Stimulated activated CD8-positive, alpha-beta memory T cell treated with anti-CD3 and anti-CD28 coated beads, Interleukin-4, amount 100 ng/mL, for 4 hours (primary cell): ENCODE data around the gene ATL1.
A peak's percentile ranks its signal among the peaks of the same experiment; 100 is the strongest.

Experiments used
- DNase-seq, 2 donors: peaks; one replicate each; pipeline ENCODE4 v3.0.0-alpha.2; 2020; ENCODE audit warnings: low read depth in 2 of 2, low spot score in 1 of 2

The ATL1 gene

DNA sequence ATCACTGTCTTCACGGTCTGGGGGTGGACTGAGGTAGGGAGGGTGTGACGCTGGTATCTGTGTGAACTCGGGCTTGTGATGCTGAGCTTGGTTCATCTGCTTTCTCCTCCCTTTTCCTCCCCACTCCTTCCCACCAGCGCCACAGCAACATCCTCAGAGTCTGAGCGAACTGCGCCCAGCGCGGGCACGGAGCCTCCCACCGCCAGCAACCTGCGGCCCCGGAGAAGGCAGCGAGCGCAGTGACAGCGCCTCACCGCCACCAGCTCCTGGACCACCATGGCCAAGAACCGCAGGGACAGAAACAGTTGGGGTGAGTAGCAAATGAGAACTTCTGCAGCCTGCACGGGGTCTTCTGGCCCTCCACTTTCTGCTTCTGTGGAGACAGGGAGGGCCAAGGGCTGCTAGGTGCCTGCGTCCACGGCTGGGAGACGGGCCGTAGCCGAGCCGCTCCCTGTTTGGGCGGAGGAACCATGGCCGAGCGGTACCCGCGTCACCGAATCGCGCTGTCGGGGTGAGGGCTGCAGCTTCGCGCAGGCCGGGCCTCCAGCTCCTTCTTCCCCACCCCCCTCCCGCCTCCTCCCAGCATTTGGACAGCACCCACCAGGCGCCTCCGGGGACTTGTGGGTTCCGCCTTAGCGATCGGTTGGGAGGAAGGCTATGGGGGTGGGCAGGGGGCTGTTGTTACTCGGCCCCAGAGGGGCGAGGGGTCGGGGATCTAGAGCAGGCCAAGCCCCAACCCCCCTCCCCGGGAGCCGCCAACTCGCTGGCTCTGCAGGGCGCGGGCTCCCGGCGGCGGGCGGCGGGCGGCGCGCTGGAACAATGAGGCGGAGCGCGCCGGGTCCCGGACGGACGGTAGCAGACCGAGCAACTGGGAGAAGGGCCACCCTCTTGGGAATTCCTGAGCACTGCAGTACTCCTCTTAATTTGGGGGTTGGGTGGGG, at the start of gene ATL1:
ATL1 (plus strand) TSS at position 156 of the 941 bp plus-strand sequence; CDS start at position 277, 121 bp downstream.
- DNase-seq, result no peak

DNA sequence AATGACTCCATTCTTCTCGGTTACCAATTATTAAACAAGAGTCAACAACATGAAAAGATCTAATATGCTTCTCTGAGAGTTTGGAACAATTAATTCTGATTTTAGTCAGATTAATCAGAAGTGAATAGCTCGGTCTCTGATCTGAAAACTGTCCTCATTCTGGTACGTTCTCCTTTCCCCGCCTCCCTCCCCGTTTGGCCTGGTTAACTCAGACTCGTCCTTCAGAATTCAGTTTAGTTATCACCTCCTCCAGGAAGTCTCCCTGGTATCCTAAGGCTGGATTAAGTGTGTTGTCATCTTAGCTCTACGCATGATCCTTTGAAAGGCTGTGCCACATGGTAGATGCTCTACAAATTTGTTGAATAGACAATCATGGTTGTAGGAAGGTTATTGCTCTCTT, 49.8 kb upstream of the ATL1 start:
- DNase-seq, result no peak

DNA sequence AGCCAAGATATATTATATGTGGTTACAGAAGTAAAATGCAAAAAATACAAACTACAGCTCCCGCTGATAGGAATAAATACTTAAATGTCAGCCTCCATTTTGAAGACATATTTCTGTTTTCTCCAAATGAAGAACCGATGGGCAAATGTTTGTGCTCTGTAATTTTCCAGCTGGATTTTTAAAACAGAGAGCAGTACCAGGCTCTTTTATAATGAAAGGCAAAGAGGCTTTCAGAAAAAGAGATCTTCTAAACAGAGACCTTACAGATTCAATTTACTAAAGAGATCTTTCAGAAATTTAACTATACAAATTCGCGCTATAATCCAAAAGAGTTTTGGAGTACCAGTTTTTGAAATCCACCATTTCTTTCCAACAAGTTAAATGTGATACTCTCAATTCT, 47.5 kb upstream of the ATL1 start:
- DNase-seq, result no peak

DNA sequence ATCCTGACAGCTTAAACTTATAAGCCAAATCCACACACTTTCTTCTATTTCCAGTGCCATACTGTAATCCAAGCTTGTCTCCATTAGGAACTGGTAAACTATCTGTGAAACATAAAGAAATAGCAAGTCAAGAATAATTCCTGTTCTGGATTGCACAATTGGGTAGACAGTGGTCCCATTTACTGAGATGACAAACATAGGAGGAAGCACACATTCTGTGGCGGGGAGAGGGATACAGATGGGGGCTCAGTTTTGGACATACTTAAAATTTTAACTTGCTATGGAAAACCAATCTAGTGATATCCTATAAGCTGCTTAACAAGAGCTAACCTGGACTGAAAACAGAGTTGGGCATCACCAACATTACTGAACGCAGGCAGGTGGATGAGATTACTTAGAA, 43.9 kb upstream of the ATL1 start:
- no peak for DNase-seq

DNA sequence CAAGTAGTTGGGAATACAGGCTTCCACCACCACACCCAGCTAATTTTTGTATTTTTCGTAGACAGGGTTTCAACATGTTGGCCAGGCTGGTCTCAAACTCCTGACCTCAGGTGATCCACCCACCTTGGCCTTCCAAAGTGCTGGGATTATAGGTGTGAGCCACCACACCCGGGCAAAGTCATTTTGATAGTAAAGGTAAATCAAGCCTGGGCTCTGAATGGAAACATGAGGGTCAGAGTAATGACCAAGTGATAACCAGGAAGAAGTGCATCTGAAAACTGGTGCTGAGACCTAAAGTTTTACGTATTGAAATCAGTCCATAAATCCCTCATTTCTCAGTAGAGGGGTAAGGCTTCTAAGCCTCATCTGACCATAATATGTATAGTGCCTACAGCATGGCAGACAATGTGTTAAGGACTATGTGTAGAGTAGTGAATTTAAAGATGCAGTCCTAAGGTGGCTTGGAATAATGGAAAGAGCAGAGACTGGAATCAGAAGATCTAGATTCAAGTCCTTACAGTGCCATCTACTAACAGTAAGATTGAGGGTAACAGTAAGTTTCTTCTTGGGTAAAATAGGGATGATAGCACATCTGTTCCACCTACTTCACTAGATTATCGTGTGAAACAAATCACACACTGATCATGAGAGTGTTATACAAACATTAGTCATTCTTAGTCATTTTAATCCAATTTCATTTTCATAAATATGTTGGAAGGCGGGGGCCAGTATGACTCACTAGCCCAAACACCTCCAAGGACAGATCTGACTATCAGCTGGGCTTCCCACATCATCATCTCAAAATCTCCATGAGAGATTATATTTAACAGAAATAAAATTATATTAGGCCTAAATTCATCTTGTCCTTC, 38.8 kb upstream of the ATL1 start:
- DNase-seq, result peak in 1 of 2 donors; percentile 34

DNA sequence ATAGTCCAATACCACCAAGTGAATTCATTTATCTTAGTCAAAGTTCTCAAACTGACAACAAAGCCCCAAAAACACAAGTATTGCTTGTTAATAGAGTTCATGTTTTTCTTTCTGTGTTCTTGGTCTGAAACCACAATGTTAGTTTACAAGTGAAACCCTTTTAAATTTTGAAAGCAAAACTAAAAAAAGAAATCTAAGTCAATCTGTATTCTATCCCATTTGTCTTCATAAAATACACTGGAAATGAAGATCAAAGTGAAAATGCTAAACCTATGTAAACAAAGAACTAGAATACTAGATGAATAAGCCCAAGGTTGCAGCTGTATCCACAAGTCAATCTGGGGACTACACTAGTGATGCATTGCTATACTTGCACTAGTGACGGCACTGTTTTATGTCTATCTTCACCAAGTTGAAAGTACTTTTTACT, 38.0 kb upstream of the ATL1 start:
- DNase-seq, result no peak

DNA sequence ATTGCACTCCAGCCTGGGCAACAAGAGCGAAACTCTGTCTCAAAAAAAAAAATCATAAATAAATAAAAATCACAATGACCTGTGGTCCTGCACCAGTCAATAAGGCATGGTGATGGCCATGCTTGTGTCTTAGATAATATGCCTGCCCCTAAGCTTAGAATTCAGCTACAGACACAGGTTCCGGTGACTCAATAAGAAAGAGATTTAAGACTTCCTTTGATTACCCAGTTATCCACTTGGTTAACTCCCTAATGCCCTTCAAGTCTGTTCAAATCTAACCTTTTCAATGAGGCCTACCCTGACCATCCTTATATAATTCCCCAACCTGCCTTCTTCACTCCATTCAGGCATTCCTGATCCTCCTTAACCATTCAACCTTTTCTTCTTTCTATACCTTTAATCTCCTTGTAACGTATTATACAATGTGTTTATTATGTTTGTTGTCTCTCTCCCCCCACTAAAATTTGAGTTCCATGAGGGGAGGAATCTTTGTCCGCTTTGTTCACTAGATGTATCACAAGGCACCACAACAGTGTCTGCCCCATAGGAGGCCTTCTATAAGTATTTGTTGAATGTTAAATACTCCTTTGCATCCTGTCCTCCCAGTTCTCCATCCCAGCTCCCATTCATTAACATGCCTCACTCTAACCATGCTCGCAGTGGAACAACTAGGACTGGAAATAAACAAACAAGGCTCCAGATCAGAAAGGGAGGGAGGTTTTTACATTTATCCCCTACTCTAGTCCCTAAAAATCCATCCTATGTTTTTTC, 36.5 kb upstream of the ATL1 start:
- DNase-seq, result no peak

DNA sequence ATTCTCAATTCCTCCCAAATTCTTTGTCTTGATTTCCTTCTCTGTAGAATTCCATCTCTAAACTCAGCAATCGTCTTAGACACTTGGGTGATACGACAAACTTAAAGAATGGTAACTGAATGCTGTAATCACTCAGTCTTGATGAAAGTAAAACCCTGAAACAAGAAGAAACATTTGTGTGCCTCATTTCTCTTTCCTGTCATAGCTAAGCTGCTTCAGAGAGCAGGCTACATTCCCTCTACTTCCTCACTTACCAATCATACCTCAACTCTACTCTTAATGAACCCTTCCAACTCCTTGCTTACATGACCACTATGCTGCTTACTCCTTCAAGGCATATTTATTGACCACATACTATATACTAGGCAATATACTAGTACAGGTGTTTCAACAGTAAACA, 35.9 kb upstream of the ATL1 start:
- no peak for DNase-seq

DNA sequence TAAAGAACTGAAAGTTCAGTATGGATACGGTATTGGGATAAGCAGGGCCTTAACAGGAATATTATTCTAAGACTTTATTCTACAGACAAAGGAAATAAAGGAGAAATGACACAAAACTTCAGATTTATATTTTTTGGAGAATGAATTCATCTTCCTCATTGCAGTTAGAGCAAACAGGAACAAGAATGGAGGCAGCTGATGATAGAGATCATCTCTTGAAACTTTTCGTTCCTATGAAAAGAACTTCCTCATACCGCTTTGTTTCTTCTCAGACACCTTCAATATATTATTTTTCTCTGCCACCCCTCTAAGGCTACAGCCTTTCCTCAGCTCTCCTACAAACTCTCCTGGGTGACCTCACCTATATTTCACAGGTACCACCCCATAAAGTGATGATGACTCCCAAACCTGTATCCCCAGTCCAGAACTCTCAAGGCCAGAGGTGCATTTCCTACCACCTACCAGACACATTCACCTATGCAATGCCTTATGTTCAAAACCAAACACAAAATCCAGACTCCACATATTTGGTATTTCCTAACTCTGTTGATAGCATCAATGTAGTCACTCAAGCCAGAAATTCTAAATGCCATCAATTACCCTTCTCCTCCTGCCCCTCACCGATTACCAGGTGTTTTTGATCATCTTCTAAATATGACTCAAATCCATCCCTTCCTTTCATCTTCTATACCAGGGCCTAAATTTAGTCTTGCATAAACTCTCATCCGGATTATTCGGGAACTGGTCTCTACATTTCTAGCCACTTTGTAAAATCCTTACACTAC, 35.0 kb upstream of the ATL1 start:
- no peak for DNase-seq

DNA sequence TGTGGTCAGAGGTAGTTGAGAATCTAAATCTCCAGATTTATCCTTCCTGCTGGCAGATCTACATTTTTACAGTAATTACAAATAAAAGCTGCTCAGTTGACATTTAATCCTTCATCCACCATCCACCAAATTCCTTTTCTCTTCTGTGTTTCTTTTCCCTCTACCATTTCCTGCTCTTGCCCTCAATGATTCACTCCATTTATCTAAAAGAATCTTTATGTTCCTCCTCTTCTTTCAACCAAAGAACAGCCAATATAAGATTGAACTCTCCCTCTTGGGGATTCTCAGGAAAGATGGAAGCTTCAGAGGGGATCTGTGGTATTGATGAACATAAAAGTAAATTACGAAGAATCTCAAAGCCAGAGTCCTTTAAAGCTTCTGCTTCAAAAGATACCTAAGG, 31.9 kb upstream of the ATL1 start:
- DNase-seq, result no peak

DNA sequence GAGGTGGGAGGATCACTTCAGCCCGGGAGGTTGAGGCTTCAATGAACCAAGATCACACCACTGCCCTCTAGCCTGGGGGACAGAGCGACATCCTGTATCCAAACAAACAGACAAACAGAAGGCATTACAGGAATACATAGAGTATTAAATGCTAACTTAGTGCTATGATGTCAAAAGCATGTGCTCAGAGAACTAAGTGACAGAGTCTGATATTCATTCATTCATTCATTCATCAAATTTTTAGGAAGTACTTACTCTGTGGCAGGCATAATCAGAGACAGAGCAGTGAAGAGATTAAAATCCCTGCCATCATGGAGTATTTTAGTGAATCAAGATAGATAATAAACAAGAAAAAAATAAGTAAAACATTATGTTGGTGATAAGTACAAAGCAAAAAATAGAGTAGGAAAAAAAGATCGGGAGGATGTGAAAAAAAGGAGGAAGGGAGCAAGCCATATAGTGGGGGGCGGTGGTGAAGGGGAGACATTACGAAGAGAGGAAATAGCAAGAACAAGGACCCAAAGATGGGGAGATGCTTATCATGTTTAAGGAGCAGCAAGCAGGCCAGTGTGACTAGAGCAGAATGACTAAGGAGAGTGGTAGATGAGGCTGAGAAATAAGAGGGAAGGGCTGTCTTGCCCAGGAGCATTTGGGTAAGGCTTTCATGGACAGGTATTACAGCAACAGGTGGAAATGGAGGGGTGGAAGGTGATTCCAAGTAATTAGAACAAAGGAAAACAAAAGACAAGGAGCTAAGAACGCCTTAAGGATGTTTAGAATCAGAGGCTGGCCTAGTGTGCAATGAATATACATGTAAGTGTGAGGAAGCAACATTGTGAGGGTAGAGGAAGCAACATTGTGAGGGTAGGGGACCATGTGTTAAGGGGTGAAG, 30.4 kb upstream of the ATL1 start:
- no peak for DNase-seq

DNA sequence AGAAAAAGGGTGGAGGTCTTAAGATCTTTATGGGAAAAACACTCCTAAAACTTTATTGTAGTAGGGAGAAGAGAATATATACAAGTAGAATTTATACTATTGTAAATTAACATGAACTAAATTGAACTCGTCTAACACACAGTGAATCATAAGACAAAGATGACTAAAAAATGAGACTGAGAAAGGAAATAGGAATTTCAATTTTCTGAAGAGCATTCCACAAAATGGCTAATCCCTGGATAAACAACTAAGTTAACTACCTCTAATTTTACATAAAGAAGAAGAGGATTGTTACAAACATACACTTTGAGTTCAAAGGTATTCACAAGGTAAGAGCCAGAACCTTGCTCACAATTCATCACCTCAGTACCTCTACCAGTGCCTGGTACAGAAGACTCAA, 29.6 kb upstream of the ATL1 start:
- no peak for DNase-seq

DNA sequence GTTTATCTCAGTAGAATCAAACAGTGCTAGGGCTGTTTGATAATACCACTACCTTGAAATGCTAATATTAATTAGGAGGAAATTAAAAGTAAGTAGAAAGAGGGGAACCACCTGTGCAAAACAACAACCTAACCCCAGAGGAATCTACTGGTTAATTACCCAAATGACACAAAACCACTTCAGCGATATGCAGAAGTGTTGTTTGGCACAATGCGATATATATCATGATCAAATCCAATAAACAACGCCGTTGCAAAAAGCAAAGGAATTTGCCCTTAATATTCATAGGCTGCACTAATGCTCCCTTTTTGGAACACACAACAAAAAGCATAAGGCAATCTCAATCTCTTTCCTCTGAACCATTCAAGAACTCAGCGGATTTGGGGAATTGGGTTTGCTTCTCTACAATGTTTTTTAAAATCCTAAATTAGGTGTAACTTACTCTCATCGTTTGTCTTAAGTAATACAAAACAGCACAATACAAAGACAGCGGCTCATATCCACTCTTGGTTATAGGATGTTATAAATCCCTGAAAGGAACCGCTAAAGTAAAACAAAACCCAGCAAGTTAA, 29.1 kb upstream of the ATL1 start:
- no peak for DNase-seq

DNA sequence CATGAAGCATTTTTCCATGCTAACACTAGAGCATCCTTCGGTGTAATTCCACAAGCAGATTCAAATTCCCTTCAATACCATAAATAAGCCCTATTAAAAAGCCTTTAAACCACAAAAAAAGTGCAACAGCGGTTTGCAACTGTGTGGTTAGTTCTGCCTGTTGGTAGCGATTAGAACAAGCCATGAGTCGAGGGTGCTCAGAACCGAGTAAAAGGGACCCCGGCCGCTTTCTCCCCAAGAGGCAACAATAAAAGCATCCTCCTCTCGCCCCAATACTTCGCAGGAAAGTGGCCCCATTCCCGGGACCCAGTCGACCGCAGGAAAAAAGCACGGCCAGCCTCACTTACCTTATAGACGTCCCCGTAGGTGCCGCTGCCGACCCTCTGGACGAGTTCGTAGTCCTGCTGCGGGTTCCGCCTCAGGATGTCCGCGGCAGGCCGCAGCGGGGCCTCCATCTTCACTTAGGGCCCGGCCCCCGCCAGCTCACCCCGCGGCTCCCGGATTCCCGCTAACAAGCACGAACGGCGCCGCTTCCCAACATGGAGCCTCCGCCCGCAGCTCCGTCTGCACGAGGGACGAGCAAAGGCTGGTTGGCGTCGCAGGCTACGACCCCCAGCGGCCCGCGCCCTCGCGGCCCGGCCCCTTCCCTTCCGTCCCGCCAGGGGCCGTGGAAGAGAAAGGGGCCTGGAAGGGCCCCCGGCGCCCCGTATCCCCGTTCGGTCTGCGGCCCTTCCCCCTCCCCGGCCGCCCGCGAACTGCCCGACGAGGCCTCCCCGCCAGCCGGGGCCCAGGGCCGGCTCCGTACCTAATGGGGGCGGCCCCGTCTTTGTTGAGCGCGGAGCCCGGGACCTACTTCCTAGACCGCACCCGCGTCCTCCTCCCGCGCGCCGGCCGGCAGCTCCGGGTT, 28.1 kb upstream of the ATL1 start:
- DNase-seq, result peak in 1 of 2 donors; percentile 4

DNA sequence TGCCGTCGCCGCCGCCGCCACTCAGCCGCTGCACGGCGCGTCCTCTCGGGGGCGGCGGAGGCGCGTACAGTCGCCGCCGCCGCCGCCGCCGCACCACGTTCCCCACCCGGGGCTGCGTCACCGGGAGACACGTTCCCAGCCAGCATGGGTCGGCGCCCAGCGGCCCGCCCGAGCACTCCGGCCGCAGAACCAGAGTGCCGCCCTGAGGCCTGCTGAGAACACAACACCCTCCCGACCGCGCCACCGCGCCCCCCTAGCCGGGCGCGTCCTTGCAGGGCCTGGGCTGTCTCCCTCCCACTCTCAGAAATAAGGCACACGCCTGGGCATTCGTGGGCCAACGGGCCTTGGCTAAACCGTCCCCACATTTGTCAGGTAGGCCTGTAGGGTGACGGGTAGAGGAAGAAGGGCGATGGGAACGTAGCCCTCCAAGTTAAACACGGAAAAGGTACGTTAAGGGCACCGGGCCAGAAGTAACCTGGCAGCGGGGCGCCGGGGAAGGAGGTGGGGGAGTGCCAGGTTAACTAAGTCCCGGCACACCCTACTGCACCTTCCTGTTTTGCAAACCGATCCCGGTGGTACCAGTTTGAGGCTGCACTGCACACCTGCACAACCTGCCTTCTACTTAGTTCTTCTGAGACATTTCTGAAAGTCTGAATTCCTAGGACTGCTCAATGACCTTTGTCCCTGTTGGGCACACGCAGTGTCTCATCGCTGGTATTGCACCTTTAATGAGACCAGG, 27.3 kb upstream of the ATL1 start, which contains the start of gene MAP4K5:
MAP4K5 (minus strand) TSS at position 68 of the 739 bp plus-strand sequence. CDS start 520 bp downstream, outside the sequence.
- peak; percentile 70 to 83 for DNase-seq

DNA sequence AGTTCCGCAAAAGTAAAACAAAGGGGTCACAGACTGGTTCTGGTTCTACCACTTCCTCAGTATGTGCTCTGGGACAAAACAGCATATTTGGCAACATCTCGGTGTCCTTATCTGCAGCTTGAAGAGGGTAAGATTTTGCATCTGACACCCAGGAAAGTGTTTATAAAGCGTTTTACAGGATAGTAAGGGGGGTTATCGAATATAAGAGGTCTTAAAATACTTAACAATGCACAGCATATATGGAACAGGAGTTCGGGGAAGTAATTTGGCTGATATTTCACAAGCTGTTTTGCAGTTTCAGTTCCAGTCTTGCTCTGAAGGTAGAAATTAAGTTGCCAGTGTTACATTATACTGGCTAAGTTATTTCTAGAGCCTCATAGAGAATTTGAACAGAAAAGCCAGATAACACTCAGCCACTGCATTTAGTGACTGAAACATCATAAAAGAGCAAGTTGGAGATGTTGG, 26.7 kb upstream of the ATL1 start:
- DNase-seq, result no peak

DNA sequence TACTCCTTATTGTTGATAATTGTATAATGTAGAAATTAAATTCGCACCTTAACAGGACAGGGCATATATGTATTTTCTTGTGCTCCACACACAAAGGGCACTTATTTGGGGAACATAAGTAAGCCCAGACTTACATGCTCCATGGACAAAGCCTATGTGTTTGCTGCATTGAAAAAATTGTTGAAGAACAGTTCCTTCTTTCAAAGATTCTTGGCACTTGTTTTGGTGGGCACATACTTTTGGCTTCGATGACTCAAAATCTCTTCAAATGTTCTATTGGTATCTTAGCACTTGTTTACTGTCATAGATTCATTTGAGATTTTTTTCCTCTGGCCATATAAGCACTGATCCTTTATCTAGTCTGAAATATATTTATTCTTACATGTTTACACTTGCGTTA, 26.1 kb upstream of the ATL1 start:
- no peak for DNase-seq
